Tibial nerve (tissue), 4 donors: ENCODE measurements around the gene MLKL.

Experiments used
- CTCF ChIP-seq, 5 experiments: fragments of 200-600 bp in 3 of 5; fragments of 450-650 bp in 2 of 5; sonication (generic) in 3 of 5; IDR thresholded peaks; one replicate each; pipeline ENCODE4 v1.5.1; 2016 to 2019; ENCODE audit warnings: antibody characterized with exemption in 5 of 5, mild to moderate bottlenecking in 3 of 5, moderate library complexity in 2 of 5
- EP300 ChIP-seq, 2 donors: sonication (generic); formaldehyde crosslinking; IDR thresholded peaks; one replicate each; pipeline ENCODE4 v1.6.1; 2017; ENCODE audit warnings: antibody characterized with exemption in 2 of 2, mild to moderate bottlenecking in 1 of 2
- POLR2A ChIP-seq, 2 donors: fragments of 450-650 bp; IDR thresholded peaks; one replicate each; pipeline ENCODE4 v1.6.1; 2017; ENCODE audit warnings: antibody characterized with exemption in 2 of 2, mild to moderate bottlenecking in 2 of 2, moderate library complexity in 2 of 2

- TF ChIP-seq CTCF (IDR thresholded peaks at IDR 0.05): peak; percentile 91 to 96 (median 93)
- TF ChIP-seq POLR2A (IDR thresholded peaks at IDR 0.05): no peak
- peak; percentile 42 to 73 for TF ChIP-seq EP300 (IDR thresholded peaks at IDR 0.05)
These were observed 8.8 kb upstream of the MLKL start for GRCh38 chr16:74709441-74709877.
